GM12878 (cell line): ENCODE data around the gene RPL13A. TPM values are rescaled to one million over a fixed set of nuclear protein-coding genes. Genes with fewer than 3 reads are reported as not detected.

Source experiments
- BRCA1 ChIP-seq: IDR thresholded peaks from 2 replicates; pipeline ENCODE4 v1.6.1; 2011; ENCODE audit warnings: low read depth, low read length, improper control_type of control experiment
- CHD1 ChIP-seq: IDR thresholded peaks from 2 replicates; pipeline ENCODE4 v1.6.1; 2012; ENCODE audit warnings: low read depth, low read length, improper control_type of control experiment
- CREB1 ChIP-seq: IDR thresholded peaks from 2 replicates; pipeline ENCODE4 v1.6.1; 2012; ENCODE audit warnings: low read depth, mild to moderate bottlenecking, inconsistent platforms
- CREM ChIP-seq: IDR thresholded peaks from 2 replicates; pipeline ENCODE4 v1.6.1; 2014; ENCODE audit warnings: antibody characterized with exemption, low read depth
- CTCF ChIP-seq, 3 experiments: IDR thresholded peaks in 2 of 3; conservative IDR thresholded peaks in 1 of 3; 2 replicates each; pipeline ENCODE4 v1.5.1; 2011; ENCODE audit warnings: low read depth in 3 of 3, low read length in 3 of 3, mild to moderate bottlenecking in 3 of 3, control low read depth in 2 of 3, moderate library complexity in 2 of 3, inconsistent platforms in 1 of 3, mixed read lengths in 1 of 3; ENCODE audit not compliant: control insufficient read depth in 2 of 3, insufficient read depth in 1 of 3; ENCODE audit errors: extremely low read depth in 1 of 3
- DPF2 ChIP-seq: fragments of 450-650 bp; IDR thresholded peaks from 2 replicates; pipeline ENCODE4 v1.6.1; 2017; ENCODE audit warnings: mild to moderate bottlenecking
- HDGF ChIP-seq: fragments of 450-650 bp; IDR thresholded peaks from 2 replicates; pipeline ENCODE4 v1.6.1; 2016; ENCODE audit warnings: antibody characterized with exemption
- IKZF2 ChIP-seq, 2 experiments: fragments of 450-650 bp; IDR thresholded peaks; 2 replicates each; pipeline ENCODE4 v1.6.1; 2017; ENCODE audit warnings: mild to moderate bottlenecking in 2 of 2, moderate library complexity in 2 of 2
- PBX3 ChIP-seq: IDR thresholded peaks from 2 replicates; pipeline ENCODE4 v1.6.1; 2011; ENCODE audit warnings: mild to moderate bottlenecking, low read depth, low read length, moderate library complexity; ENCODE audit not compliant: insufficient replicate concordance
- RAD21 ChIP-seq: IDR thresholded peaks from 2 replicates; pipeline ENCODE4 v1.6.1; 2011; ENCODE audit warnings: mild to moderate bottlenecking, low read depth, low read length, moderate library complexity; ENCODE audit not compliant: insufficient read depth
- RCOR1 ChIP-seq: conservative IDR thresholded peaks from 2 replicates; pipeline ENCODE4 v1.6.1; 2012; ENCODE audit warnings: low read depth, low read length, improper control_type of control experiment
- SMAD5 ChIP-seq: IDR thresholded peaks from 2 replicates; pipeline ENCODE4 v1.6.1; 2016; ENCODE audit warnings: antibody characterized with exemption, low read depth
- SP1 ChIP-seq: IDR thresholded peaks from one replicate; pipeline ENCODE4 v1.6.1; 2011; ENCODE audit warnings: low read depth, low read length
- SPI1 ChIP-seq: IDR thresholded peaks from 2 replicates; pipeline ENCODE4 v1.6.1; 2011; ENCODE audit warnings: low read depth, mild to moderate bottlenecking, low read length, moderate library complexity, borderline replicate concordance; ENCODE audit not compliant: insufficient read depth
- TCF3 ChIP-seq: IDR thresholded peaks from 2 replicates; pipeline ENCODE4 v1.6.1; 2012; ENCODE audit warnings: low read depth, mild to moderate bottlenecking, low read length, borderline replicate concordance; ENCODE audit not compliant: insufficient read depth
- WRNIP1 ChIP-seq: IDR thresholded peaks from 2 replicates; pipeline ENCODE4 v1.6.1; 2011; ENCODE audit warnings: low read depth, low read length, improper control_type of control experiment, borderline replicate concordance
- ZBTB40 ChIP-seq: fragments of 450-650 bp; IDR thresholded peaks from 2 replicates; pipeline ENCODE4 v1.6.1; 2016; ENCODE audit warnings: mild to moderate bottlenecking, moderate library complexity, borderline replicate concordance
- ZNF592 ChIP-seq: fragments of 450-650 bp; IDR thresholded peaks from 2 replicates; pipeline ENCODE4 v1.6.1; 2017; ENCODE audit warnings: mild to moderate bottlenecking, moderate library complexity
- polyA plus RNA-seq, 11 experiments: library from polyadenylated mRNA; depleted of rRNA in 4 of 11; unstranded in 6 of 11; stranded (reverse) in 5 of 11; fragments of >200 nt; fragmentation: Nextera tagmentation in 4 of 11; fragmentation: Illumina TruSeq in 1 of 11; extraction: Ambion mirVana in 4 of 11; extraction: Trizol in 1 of 11; gene quantifications; 1 replicate in 1 of 11; 2 replicates in 10 of 11; pipeline versions ENCODE4 v1.2.1 to v1.2.3, GENCODE V29; 2011 to 2016; ENCODE audit warnings: inconsistent platforms in 2 of 11, missing spikeins in 2 of 11, low read depth in 1 of 11
- total RNA-seq, 4 experiments: library from RNA; depleted of rRNA in 3 of 4; stranded (reverse); fragments of >200 nt in 3 of 4; fragmentation: Illumina TruSeq in 1 of 4; extraction: Trizol in 1 of 4; gene quantifications; 2 replicates each; pipeline versions ENCODE4 v1.2.1 to v1.2.3, GENCODE V29; 2013 to 2021

RPL13A gene
- total and polyA plus RNA-seq, 10 of the 15 experiments (the other 5 are each of a cell fraction or from before 2014, with no cell fraction given), result 1,426 to 8,961 (median 4,266) TPM

GRCh38 chr19:49487277-49488045, at the start of gene RPL13A (continued):
- TF ChIP-seq ZNF592 (no peak; the same call in 1 of the 2 replicates), CREM (peak; percentile 98), IKZF2 (IDR thresholded peaks at IDR 0.05) (no peak; a peak in 1 of 4 replicates), RAD21 (no peak), ZBTB40 (peak; percentile 84; the same call in 1 of the 2 replicates), SPI1 (no peak), BRCA1 (no peak), DPF2 (no peak), SP1 (peak; percentile 92), SMAD5 (peak; percentile 98), CHD1 (peak; percentile 93; the same call in 1 of the 2 replicates), CTCF (IDR thresholded peaks at IDR 0.05 in 2 of 3, conservative IDR thresholded peaks at IDR 0.05 in 1 of 3; ENCODE audit: control insufficient read depth in 2 of 3, extremely low read depth in 1 of 3, insufficient read depth in 1 of 3, low read depth in 3 of 3, low read length in 3 of 3) (no peak), CREB1 (peak; percentile 98), RCOR1 (peak; percentile 87; the same call in 1 of the 2 replicates), PBX3 (peak; percentile 19), WRNIP1 (no peak), TCF3 (peak; percentile 87), HDGF (peak; percentile 86)
